GM19328 (cell line): ENCODE data around the gene CCNI.
"Not testable (repeated sequence)": the region's sequence is repeated elsewhere in the genome, so short reads cannot be mapped to it uniquely, and the experiment has no call there.

ENCODE experiments used
- ATAC-seq: cut with Tn5 transposase; IDR thresholded peaks from one replicate; pipeline ENCODE4 v1.9.1; 2021; ENCODE audit warnings: mild to moderate bottlenecking, moderate library complexity; ENCODE audit not compliant: unreplicated experiment

CCNI gene, protein sequence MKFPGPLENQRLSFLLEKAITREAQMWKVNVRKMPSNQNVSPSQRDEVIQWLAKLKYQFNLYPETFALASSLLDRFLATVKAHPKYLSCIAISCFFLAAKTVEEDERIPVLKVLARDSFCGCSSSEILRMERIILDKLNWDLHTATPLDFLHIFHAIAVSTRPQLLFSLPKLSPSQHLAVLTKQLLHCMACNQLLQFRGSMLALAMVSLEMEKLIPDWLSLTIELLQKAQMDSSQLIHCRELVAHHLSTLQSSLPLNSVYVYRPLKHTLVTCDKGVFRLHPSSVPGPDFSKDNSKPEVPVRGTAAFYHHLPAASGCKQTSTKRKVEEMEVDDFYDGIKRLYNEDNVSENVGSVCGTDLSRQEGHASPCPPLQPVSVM

DNA sequence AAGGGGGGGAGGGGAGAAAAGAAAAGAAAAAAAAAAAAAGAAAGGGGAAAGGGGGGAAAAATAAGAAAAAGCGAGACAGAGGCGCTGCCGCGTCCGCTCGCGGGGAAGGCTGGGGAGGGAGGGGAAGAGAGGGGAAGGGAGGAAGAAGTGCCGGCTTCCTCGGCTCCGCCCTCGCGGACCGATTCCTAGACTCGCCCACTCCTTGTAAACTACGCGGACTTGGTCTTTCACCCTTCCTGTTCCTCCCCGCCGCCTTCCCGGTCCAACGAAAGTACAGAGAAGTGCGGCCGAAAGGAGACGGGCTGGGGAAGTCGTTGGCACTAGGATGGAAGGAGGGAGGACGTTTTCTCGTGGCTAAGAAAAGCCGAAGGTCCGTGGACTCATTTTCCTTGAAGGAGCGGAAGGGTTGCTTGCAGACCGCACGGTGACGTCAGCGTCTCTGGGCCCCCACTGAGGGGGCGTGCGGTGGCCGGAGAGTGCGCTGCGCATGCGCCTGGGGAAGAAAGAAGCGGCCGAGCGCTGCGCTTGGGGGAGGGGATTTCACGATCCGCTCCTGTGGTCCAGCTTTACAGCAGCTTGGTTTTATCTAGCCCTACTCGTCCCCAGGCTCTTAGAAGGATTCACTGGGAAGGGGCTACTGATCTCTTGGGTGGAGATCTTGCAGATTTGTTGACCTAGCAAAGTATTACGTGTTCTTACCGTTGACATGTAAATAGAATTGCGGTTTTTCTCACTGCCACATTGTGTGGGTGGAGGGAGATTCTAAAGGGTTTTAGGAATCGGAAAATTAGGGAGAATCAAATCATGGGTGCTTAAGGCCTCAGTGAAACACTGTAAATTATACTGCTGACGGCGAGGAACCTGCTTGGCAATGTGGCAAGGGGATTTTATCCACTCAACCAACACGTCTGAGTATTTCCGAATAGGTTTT, at the start of gene CCNI:
Gene CCNI (minus strand): TSS at position 121 of the 931 bp plus-strand sequence. CDS start 9,627 bp downstream, outside the sequence.
- ATAC-seq = peak; percentile 54

DNA sequence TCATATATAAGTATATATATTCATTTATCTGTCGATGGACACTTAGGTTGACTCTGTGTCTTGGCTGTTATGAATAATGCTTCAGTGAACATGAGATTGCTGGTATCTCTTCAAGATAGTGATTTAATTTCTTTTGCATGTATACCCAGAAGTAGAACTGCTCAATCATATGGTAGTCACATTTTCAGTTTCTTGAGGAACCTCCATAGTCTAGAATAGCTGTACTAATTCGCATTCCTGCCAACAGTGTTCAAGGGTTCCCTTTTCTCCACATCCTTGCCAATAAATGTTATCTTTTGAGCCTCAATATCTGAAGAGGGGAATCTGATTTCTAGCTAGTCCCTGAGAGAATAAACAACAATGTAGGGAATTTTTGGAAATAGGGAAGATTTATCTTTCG, 48.8 kb upstream of the CCNI start:
- ATAC-seq = no peak

DNA sequence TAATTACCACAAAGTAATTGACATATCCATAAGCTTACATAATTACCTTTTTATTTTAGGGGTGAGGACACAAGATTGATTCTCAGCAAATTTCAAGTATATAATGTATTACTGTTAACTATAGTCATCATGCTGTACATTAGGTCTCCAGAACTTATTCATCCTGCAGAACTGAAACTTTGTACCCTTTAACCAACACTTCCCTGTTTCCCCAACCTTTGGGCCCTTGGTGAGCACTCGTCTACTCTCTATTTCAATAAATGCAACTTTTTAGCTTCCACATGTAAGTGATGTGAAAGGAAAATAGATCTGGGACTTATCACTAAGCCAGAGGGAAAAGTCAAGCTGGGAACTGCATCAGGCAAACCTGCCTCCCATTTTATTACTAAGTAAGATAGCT, 47.6 kb upstream of the CCNI start:
- no peak for ATAC-seq

DNA sequence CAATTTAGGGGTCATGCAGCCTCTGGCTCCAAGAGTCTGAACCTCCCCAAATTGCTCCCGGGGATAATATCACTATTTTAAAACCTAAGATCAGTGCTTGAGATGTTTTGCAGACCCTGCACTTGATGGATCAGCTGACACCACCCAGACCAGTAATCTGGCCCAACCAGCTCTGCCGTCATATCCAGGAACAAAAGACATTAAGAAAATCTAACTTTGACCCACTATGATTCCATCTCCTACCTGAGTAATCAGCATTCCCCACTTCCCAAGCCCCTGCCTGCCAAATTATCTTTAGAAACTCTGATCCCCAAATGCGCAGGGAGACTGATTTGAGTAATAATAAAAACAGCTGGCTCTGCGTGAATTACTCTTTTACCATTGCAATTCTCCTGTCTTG, 46.9 kb upstream of the CCNI start:
- no peak for ATAC-seq

DNA sequence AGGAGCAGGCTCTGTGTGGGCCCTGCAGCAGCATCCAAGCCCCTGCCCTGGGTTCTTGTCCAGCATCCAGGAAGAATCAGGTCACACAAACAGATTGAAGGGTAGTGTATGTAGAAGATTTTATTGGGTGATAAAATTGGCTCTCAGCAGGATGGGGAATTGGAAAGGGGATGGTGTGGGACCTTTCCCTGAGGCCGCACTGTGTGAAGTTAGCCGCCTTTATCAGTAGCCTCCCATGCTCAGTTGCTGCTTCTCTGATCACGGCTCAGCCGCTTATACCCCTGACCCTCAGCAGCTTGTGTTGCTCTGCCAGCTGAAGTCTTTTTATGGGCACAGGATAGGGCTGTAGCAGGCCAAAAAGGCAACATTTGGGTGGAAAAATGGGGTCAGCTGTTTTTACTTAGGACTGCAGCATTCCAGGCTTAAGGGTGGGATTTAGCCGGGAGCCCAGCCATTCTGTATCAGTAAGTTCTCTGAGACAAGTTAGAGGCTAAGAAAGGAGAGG, 46.0 kb upstream of the CCNI start:
- ATAC-seq = no peak

DNA sequence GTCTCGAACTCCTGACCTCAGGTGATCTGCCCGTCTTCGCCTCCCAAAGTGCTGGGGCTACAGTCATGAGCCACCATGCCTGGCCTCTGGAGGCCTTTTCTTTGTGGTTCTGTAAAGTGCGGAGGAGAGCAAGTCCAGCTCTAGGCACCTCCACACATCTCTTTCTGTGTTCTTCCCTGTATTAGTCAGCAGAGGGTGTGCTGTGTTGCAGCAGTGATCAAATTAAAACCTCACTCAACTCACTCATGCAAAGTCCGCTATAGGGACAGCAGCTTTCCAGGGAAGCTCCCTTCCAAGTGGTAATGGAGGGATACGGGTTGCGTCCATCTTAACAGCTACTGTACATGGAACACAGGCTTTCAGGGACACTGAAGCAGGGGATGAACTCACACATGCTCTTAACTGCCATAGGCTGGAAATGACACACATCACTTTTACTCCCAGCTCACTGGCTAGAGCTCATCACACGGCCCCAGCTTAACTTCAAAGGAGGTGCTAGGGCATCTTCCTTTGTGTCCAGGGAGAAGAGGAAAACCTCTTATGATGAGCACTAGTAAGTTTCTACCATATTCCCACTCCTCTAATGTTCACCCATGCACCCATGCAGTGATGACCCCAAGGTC, 45.2 kb upstream of the CCNI start:
- ATAC-seq = peak; percentile 59

DNA sequence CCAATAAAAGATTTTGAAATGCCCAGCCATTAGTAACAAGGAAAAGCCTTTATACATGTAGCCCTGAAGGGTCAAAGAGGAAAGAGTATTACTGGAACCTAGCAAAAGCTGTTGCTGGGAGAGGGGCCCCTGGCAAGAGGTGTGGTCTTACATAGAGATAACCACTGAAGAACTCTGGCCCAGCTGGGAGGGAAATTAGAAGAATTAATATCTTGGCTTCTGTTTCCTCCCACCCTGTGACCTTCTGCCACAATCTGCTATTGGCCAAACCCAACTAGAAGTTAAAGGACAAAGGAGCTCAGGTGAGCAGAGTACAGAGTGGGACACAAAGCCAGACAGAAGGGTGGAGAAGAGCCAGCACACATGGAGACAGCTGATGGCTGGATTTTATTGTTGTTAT, 41.9 kb upstream of the CCNI start:
- ATAC-seq = no peak

DNA sequence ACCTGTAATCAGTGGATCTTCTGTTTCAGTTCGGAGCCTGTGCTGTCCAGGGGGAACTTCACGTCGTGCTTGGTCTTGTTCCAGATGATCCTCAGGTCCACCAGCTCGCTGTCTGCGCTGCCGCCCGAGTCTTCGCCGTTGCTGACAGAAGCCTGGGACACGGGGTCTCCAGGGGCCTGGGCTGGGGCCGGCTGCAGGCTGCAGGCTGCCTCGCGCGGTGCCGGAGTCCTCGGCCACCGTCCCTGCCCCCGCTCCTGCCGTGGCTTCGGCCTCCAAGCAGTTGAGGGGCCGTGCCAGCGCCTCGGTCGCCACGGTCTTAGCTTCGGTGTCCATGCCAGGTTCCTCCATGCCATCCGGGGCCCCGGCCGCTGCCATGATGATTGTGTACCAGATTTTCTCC, 37.3 kb upstream of the CCNI start:
- no peak for ATAC-seq

DNA sequence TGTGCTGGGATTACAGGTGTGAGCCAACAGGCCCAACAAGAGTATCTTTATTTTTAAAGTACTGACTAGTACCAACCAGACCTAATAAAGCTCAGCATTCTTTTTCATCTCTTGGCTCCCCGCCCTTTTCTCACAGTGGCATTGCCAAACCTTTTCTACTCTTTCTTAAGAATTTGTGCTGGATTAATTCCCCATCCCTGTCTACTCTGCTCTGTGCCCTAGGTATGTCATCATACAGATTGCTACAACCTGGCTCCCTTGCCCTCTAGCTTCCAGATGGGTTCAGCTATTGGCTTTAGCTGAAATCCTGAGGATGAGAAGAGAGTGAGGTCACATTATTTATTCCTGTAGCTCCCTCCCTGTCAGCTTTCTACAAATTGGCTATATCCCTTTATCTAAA, 34.9 kb upstream of the CCNI start:
- ATAC-seq = no peak

DNA sequence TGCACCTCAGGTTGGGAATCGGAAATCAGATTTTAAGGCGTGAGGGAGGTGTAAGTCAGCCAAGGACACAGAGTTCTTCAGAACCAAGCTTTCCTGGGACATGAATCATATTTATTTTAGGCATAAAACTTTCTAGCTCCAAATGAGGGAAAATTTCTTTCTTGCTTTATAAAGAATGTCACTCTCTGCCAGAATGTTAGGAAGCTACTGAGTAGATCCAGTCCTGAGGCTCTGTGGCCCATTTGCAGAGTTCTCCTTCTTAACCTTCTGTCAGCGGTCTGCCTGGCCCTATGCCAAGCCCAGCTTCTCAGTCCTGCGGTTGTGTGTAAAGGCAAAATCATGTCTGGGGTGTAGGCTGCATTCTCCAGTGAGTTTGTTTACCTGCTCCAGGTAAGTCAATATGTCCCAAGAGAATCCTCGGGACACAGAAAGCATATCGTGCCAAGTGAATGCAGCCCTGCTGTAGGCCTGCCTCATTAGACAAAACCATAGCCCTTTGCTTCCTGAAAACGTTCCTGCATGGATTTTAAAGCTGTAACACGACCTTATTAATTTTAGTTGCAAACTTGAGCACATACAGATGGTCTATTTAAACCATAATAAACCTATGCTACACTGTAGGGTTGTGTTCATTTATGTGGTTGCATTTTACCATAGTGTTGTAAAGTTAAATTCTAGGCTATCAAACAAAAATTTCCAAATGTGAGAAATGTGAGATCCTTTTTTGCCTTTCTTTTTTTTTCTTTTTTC, 29.2 kb upstream of the CCNI start:
- no peak for ATAC-seq

DNA sequence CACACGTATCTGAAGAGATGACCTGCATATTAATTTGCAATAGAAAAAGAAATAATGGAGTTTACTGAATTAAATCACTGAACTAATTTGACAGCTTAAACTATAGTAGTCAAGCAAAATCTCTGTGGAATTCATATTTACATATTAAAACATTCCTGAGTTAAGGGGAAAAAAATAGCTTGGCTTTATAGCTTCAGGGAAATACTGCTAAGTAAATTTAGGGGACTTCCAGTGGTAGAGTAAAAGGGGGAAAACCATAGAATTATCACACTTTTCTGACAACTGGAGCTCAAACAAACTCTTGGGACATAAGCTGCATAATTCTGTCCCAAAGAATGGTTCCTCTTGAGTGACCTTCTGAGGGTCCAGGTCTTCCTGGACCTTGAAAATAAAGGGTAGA, 28.6 kb upstream of the CCNI start:
- ATAC-seq = no peak

DNA sequence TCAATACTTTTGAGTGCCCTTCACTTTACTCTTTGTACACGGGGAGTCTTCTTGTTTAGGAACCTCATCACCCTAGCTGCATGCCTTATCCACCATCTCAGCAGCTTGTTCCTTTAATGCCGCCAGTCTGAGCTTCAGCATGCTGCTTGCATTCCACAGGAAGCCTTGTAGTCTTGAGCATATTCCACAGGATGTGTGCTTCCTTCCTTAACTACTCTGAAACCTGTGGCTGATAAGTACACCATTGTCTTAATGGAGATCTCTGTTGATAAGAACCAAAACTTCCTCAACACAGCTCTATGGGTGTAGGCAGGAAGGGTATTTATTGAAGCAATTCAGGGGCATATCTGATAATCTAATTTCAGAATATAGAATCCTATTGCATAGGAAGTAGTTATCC, 24.4 kb upstream of the CCNI start:
- no peak for ATAC-seq

DNA sequence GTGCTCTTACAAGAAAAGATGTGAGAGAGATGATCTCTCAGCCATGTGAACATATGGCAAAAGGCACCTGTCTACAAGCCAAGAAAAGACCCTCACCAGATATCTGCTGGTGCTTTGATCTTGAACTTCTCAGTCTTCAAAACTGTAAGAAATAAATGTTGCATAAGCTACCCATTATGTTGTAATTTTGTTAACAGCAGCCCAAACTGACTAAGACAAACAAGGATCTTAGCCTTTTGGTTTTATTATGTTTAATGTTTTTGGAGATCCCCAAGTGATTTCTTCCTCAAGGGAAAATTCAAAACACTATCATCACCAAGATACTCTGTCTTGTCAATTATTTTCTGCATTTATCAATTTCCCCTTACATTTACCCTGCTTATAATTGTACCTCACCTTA, 21.8 kb upstream of the CCNI start:
- ATAC-seq = no peak

DNA sequence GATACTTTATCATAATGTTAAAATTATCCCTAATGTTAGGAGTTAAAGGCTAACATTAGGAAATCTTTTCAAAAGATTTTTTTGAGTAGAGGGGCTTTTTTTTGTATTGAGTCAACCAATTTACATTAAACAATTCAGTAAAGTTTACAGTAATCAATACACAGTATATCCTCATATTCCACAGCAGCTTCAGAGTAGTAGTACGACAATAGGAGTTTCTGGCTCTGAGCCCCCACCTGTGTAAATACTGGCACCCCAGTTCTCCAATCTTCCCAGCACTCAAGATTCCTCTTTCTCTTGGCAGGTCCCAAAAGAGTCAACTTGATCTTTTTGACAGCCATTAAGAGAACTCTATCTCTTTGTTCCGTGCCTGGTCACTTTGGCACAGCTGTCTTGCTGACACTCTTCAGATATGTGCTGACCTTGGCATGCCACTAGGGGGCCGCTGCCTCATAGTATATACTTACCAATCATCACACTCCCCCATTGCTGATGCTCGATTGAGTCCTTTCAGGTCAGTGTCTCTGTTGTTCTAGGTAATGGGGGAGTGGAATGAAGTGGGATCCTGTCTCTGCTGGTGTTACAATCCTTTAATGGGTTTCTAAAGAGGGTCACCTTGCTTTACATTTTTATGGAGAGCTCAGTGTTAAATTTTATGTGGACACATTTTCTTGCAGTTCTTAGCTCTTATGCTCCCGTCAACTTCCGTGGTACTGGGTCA, 19.5 kb upstream of the CCNI start:
- peak; percentile 100 for ATAC-seq

DNA sequence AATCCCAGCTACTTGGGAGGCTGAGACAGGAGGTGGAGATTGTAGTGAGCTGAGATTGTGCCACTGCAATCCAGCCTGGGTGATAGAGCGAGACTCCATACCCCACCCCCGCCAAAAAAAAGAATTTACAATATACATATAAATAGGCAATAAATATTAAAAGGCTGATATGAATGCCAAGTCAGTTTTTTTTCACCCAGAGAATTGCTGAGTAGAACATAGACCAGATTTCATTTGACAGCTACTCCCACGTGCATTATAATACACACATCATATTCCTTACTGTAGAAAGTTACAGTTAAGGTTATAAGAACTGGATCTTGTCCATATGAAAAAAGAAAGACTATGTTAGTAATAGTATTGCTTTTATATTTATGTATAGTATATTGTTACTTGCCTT, 18.7 kb upstream of the CCNI start:
- ATAC-seq = no peak

DNA sequence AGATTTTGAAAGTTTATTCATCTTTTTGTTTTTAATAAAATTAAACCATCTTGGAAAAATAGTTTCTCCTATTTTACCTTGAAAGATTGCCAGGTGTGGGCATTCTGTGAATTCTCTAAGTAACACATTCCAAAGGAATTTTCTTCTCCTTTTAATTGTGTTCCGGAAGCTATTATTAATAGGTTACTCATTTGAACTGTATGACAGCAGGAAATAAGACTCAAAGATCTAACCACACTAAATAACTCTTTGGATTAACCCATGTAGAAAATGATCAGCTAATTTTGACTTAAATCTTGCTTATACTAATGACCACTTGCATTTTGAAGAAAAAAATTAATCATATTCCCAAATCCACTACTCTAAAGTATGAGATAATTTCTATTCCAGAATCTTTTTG, 17.6 kb upstream of the CCNI start:
- ATAC-seq = no peak

DNA sequence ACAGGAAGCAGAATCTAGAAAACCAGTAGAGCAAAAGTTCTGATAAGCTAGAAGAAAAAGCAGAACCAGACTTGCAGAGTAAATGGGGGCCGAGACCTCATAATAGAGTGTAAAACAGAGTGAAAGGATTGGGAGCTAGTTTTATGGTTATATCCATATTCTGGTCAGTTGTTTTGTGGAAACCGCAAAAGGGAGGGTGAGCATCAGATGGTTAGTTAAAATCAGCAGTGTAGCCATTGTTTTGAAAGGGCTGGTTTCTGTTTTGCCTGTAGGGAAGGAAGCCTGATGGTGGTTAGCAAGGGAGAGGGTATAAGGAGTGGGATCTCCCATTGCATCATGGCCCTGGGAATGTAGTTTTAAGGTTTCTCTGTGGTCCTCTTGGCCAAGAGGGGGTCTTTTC, 17.2 kb upstream of the CCNI start:
- no peak for ATAC-seq

DNA sequence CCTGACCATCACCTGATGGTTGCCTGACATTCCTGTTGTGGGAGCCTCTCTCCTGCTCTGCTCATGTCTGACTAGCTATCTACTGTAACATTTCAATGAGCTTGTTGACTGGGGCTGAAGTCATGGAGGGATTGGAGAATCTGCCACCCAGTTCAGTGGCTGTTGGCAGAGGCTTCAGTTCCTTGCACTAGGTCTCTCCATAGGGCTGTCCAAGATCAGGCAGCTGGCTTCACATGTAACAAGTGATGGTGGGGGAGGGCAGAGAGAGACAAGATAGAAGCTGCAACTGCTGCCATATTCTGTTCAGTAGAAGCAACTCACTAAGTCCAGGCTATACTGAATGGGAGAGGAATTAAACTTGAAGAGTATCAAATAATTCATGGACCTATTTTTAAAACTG, 14.1 kb upstream of the CCNI start:
- ATAC-seq = no peak

DNA sequence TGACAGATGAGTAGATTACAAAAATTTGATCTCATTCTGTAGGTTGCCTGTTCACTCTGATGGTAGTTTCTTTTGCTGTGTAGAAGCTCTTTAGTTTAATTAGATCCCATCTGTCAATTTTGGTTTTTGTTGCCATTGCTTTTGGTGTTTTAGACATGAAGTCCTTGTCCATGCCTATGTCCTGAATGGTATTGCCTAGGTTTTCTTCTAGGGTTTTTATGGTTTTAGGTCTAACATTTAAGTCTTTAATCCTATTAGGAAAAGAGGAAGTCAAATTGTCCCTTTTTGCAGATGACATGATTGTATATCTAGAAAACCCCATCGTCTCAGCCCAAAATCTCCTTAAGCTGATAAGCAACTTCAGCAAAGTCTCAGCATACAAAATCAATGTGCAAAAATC, 11.2 kb upstream of the CCNI start:
- ATAC-seq = not testable (repeated sequence)

DNA sequence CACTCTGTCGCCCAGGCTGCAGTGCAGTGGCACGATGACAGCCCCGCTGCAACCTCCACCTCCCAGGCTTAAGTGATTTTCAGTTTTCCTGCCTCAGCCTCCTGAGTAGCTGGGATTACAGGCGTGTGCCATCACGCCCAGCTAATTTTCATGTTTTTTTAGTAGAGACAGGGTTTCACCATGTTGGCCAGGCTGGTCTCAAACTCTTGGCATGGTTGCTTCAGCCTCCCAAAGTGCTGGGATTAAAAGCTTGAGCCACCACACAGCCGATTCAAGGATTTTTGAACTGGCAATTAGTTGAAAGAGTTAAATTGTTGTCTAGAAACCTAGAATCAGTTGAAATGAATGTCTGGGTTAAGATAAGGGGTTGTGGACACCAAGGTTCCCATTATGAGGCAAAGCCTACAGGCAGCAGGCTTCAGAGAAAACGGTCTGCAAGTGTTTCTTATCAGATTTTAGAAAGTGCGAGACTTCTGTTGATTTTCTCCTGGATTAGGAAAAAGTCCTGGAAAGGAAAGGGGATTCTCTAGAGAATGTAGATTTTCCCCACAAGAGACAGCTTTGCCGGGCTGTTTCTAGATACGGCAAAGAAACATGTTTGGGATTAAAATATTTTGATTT, 8.3 kb upstream of the CCNI start:
- ATAC-seq = no peak
